ENCODE measurements around the gene CDT1. TPM values are rescaled to one million over a fixed set of nuclear protein-coding genes. Genes with fewer than 3 reads are reported as not detected.

CDT1 gene
- total RNA-seq, 1 donor: 69.7 TPM

- DNase-seq (ENCODE audit: low read depth in 2 of 3, low spot score in 2 of 3): no peak
Observed at GRCh38 chr16:88834670-88835069, 31.1 kb downstream of the CDT1 start.

DNA sequence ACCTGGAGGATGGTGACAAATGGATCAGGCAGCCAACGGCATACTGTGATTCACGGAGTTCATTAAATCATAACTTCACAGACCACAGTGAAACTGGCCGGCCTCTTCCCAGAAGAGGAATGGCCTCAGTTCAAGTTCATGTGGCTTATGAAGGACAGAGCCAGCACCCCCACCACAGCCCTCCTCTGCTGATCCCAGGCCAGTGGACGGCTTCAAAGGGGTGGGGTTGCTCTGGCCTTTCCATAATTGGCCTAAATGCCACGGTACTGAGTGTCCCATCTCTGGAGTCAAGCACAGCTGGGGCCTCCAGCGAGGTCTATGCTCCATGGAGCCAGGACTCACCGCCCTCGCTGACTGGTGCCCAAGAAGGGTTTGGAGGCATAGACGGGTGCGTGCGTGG is 31.8 kb downstream of the CDT1 start:
- no peak for DNase-seq (ENCODE audit: low read depth in 2 of 3, low spot score in 2 of 3)

- no peak for DNase-seq (ENCODE audit: low read depth in 2 of 3, low spot score in 2 of 3)
Observed at GRCh38 chr16:88835818-88836217, 32.2 kb downstream of the CDT1 start.

DNA sequence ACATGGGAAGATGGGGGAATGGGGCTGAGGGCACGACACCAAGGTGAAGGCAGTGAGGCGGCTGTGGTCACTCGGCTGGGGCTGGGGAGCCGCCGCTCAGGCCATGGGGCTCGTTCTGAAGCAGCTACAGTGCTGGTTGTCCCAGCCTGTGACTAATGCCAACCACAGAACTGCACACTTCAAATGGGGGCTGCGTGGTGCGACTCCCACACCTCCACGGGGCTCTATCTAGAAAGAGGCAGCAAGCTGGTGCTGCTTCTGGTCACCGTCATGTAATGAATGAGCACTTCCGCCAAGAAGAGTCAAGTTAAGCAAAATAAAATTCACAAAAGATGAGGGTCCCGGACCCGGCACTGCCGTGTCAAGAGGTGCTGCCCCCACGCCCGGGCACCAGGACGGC is 33.2 kb downstream of the CDT1 start:
- DNase-seq (ENCODE audit: low read depth in 2 of 3, low spot score in 2 of 3): no peak

DNA sequence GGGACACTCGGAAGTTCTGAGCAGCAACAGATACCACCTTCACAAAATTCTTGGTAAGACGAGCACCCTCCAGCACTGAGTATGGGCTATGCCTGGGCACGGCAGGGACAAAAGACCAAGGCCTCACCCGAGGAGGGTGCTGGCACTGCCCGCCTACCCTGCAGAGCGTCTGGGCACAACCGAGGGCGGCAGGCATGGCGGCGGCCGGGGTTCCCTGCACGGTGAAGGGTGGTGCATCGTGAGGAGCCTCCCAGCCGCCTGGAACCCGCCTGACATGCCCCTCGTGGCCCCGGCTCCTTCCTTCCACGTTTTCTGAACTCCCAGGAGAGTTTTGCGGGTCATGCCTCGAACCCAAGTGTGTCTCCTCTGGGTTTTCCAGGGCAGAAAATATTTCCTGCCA is 34.2 kb downstream of the CDT1 start:
- DNase-seq (ENCODE audit: low read depth in 2 of 3, low spot score in 2 of 3): no peak

DNA sequence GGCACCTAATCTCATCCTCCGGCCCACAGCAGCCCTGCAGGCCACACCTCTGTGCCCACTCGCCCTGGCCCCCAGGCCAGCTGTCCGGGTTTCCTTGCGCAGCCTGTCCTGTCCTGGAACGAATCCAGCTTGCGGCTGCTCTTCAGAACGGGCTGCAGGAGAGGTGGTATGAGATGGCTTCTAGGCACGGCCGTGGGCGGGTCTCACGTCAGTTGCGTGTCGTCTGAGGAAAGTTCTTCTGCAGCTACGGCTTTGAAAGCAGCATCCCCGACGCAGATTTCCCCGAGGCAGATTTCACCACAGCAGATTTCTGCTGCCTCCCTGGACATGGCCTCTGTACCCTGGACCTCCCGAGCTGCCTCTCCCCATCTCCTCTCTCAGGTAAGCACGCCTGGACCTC is 35.0 kb downstream of the CDT1 start:
- no peak for DNase-seq (ENCODE audit: low read depth in 2 of 3, low spot score in 2 of 3)

DNA sequence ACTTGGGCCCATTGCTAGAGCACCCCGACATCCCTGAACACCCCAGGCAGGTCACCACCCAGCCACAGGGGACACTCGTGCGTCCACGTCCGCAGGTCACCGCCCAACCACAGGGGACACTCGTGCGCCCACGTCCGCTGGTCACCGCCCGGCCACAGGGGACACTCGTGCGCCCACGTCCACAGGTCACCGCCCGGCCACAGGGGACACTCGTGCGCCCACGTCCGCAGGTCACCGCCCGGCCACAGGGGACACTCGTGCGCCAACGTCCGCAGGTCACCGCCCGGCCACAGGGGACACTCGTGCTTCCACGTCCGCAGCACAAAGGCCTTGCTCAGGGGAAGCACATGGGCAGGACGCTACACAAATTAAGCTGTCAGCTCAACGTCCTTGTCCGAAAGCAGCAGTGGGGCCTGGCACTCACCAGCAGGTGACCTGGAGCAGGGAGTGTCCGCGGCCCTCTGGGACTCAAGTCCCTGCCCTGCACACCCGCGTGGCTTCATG is 35.5 kb downstream of the CDT1 start:
- no peak for DNase-seq (ENCODE audit: low read depth in 2 of 3, low spot score in 2 of 3)

- no peak for DNase-seq (ENCODE audit: low read depth in 2 of 3, low spot score in 2 of 3)
Observed at GRCh38 chr16:88839745-88840599, 36.4 kb downstream of the CDT1 start.

DNA sequence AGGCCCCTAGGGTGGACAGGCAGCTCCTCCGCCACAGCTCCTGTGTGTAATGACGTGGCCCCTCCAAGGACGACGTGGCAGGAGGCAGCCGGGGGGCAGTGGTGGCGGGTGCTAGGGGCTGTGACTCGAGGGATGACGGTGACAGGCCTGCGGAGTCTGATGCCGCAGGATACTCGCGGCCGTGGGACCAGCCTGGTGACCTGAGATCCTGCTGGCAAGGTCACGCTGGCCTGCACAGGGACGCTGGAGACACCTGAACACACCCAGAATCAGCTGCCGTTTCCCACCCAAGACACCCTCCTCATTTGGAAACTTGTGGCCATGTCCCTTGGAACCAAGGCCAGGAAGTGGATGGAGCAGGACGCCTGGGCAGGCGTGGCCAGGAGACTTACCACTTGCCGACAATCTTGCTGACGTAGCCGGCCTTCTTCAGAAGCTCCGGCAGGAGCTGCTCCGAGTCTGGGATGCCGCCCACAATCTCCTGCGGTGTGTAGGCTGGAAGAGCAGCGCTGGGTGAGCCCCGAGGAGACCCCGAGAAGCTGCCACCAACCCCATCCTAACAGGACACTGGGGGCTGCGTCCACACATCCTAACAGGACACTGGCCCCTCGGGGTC is 37.1 kb downstream of the CDT1 start:
- DNase-seq (ENCODE audit: low read depth in 2 of 3, low spot score in 2 of 3): no peak

DNA sequence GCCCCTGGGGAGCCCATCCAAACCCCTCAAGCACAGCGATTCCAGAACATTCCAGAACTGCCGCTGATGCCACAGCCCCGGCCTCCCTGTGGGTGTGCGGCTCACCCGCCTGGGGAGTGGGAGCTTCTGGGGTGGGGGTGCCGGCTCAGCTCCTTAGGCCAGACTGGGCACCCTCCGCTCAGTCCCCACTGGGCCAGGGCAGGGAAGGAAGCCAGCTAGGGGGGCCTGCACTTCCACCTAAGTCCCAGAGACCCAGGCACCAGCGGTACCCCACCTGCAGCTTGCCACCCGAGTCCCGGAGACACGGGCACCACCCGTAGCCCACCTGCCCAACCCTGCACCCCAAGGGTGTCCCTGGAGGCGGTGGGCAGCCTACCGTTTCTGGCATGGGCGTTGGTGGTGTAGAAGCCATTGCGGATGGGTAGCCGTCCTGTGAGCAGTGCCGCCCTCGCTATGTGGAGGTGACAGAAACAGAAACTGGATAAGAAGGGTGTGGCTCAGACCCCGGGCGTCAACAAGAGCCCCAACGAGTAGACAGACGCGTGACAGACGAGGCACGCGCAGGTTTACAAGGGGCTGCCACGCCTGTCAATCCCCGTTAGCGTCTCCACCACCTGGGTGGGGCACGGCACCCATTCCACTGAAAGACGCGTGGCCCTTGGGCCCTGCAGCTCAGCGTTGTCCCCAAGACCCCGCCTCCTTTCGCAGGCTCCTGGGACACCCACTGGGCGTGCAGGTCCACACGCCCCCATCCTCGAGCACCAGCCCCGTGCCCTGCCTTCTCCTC is 38.1 kb downstream of the CDT1 start:
- DNase-seq (ENCODE audit: low read depth in 2 of 3, low spot score in 2 of 3): no peak

DNA sequence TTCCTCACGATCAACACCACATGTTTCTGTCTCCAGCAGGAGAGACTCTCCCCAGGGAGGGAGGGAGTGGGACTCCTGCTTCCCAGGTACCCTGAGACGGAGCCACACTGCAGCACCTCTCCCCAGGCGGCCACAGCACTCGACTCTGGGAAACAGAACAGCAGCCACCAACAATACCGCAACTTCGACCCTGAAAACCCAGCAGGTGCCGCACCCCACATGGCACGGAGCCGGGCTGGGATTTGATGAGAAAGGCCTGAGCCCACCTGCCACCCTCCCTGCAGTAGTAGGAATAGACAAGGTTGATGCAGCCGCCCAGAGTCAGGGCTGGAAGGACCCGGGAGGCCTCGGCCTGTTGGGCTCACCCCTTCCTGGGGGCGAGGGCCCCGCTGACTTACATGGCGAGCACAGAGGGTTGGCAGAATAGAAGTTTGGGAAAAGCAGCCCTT is 38.7 kb downstream of the CDT1 start:
- DNase-seq (ENCODE audit: low read depth in 2 of 3, low spot score in 2 of 3): no peak

DNA sequence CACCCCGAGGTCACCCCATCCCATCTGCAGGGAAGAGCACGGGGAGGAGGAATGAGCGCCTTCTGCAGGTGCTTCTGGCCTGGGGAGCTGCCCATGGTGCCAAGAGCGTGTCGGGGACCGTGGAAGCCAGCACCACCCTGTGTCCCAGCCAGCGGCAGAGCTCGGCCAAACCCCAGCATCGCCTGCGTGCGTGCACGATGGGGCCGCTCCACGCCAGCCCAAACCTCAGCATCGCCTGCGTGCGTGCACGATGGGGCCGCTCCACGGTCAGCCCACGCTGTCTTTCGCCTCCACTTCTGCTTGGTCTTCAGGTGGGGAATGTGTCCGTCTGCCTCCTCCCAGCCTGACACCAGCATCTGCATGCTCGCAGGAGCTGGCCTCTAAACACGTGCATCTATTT is 39.2 kb downstream of the CDT1 start:
- no peak for DNase-seq (ENCODE audit: low read depth in 2 of 3, low spot score in 2 of 3)

DNA sequence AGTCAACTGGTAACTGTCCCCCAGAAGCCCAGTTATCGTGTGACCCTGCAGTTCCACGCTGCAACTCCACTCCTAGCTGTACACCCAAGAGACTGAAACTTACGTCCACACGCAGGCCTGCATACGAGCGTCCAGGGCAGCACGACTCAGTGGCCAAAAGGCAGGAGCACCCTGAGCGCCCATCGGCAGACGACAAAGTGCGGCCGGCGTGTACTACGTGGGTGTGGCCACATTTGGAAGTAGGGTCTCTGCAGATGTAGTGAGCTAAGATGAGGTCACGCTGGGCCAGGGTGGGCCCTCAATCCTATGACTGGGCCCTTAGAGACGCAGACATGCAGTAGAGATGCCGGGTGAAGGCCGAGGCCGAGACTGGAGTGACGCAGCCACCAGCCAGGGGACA is 39.7 kb downstream of the CDT1 start:
- DNase-seq (ENCODE audit: low read depth in 2 of 3, low spot score in 2 of 3): no peak

DNA sequence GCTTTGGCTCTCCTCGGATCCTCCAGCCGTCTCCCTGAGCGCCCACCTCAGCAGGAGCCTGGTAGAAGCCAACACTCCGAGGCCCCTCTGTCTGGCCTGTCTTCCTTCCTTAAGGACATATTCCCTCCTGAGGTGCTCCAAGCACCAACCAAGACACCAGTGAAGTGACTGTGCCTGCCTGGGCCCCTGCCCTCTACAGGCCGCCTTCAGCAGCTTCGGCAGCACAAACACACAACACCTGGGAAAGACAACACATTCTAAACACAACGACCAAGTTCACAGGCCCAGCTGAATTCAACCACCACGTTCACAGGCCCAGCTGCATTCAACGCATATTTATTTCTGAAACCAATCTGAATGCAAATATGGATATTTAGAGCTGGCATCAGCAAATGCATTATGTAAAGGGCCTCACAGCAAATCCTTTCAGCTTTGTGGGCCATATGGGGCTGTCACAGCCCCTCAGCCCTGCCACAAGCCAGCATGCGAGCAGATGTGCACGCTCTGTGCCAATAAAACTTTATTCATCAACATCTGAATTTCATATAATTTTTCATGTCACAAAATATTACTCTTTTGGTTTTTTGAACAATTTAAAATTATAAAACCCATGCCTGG is 40.9 kb downstream of the CDT1 start:
- no peak for DNase-seq (ENCODE audit: low read depth in 2 of 3, low spot score in 2 of 3)

- no peak for DNase-seq (ENCODE audit: low read depth in 2 of 3, low spot score in 2 of 3)
Observed at GRCh38 chr16:88846088-88846487, 42.5 kb downstream of the CDT1 start.

GRCh38 chr16:88847654-88848053 is 44.1 kb downstream of the CDT1 start:
- DNase-seq (ENCODE audit: low read depth in 2 of 3, low spot score in 2 of 3): no peak

DNA sequence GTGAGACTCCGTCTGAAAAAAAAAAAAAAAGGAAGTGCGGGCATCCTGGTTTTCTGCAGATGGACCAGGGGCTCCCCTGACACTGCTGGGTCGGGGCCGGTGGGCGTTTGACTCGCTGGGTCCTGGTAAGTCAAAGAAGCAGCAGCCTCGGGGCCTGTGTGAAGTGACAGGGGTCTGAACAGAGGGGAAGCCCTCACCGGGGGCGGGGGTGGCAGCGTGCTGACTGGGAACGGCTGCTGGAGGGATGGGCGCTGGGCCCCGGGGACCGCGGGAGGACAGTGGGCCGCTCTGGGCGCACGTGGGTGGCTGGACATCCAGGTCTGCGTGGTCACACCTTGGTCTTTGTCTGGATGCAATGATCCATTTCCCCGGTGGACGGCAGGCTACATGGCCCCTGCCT is 45.0 kb downstream of the CDT1 start:
- no peak for DNase-seq (ENCODE audit: low read depth in 2 of 3, low spot score in 2 of 3)

DNA sequence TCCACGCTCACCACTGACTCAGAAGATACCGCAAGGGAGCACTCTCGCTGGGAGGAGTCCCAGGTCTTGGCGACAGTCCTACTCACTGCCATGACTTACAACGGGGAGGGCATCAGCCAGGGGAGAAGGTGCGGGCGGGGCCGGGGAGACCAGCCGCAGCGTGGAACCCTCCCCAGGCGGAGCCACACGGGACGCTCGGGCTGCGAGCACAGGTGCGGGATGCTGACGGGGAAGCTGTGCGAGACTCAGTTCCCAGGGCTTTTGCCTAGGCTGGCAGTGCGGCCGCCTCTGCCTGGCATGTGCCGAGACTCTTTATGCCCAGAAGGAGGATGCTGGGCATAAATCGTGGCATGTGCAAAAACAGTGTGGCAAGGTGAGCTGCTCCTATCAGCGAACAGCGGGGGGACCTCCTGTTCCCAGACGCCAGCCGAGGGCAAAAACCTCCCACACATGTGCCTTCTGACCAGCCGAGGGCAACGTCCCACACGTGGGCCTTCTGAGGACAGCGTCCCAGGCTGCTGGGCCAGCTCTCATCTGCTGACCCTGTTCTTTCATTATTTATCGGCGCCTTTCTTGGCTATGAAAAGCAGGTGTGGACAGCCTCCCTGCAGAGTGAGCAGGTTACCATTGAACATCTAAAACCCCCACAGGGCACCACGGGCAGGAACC is 47.1 kb downstream of the CDT1 start:
- DNase-seq (ENCODE audit: low read depth in 2 of 3, low spot score in 2 of 3): no peak

GRCh38 chr16:88851616-88852015 is 48.0 kb downstream of the CDT1 start:
- DNase-seq (ENCODE audit: low read depth in 2 of 3, low spot score in 2 of 3): no peak

GRCh38 chr16:88853325-88853941 is 49.8 kb downstream of the CDT1 start:
- DNase-seq (ENCODE audit: low read depth in 2 of 3, low spot score in 2 of 3): no peak
